GM12878 (cell line): ENCODE data around the gene DKC1. TPM values are rescaled to one million over a fixed set of nuclear protein-coding genes. Genes with fewer than 3 reads are reported as not detected.

Experiments
- ATAC-seq: fragments of 200-7000 bp; cut with Tn5 transposase; 3 replicates; pipeline ENCODE4 v1.9.1; 2020; ENCODE audit warnings: mild to moderate bottlenecking, moderate library complexity
- BruUV-seq: library from RNA; stranded (reverse); fragments of 400-500 nt; replicated peaks from 2 replicates; lab custom pipeline; 2021; lab: Mats Ljungman, UMichigan
- CTCF ChIA-PET: fragments of 300-600 bp; sonication (Branson Sonifier 250); formaldehyde crosslinking; extraction: SDS; loops from one replicate; lab custom pipeline; 2021; ENCODE audit warnings: inconsistent platforms; lab: Yijun Ruan, JAX
- POLR2A ChIA-PET: fragments of 350-600 bp; formaldehyde crosslinking; extraction: SDS; loops from one replicate; lab custom pipeline; 2021; ENCODE audit warnings: inconsistent platforms; lab: Charles Lee
- RAD21 ChIA-PET: fragments of 300-600 bp; sonication (Branson Sonifier 250); formaldehyde crosslinking; loops from one replicate; lab custom pipeline; 2023; ENCODE audit warnings: antibody characterized with exemption; ENCODE audit not compliant: unreplicated experiment; lab: Charles Lee
- SMC1A ChIA-PET: fragments of 300-600 bp; sonication (Branson Sonifier 250); formaldehyde crosslinking; loops from one replicate; lab custom pipeline; 2023; ENCODE audit not compliant: unreplicated experiment, uncharacterized antibody; lab: Charles Lee
- DNase-seq: peaks from one replicate; pipeline ENCODE4 v3.0.0-alpha.2; 2011; ENCODE audit warnings: low read depth, low spot score
- FAIRE-seq: peaks from 3 replicates; lab custom pipeline; 2011; peaks lifted over from hg19 to GRCh38; lab: Jason Lieb, UNC
- H2AFZ ChIP-seq: 2 replicates; pipeline ENCODE4 v1.6.0; 2011; ENCODE audit warnings: low read depth, low read length, control low read depth; ENCODE audit not compliant: control insufficient read depth
- H3K27ac ChIP-seq: 2 replicates; pipeline ENCODE4 v1.5.1; 2011; ENCODE audit warnings: control low read depth; ENCODE audit not compliant: control insufficient read depth, insufficient read depth
- H3K27me3 ChIP-seq, 2 experiments: replicated peaks in 1 of 2; 2 replicates each; pipeline versions ENCODE4 v1.6.0 to v1.6.1; 2011; ENCODE audit warnings: low read length in 1 of 2; ENCODE audit not compliant: control insufficient read depth in 2 of 2, insufficient read depth in 2 of 2
- H3K36me3 ChIP-seq, 2 experiments: 2 replicates each; pipeline ENCODE4 v1.5.1; 2011; ENCODE audit warnings: low read length in 1 of 2; ENCODE audit not compliant: control insufficient read depth in 2 of 2, insufficient read depth in 2 of 2
- H3K4me1 ChIP-seq: 2 replicates; pipeline ENCODE4 v1.6.1; 2011; ENCODE audit warnings: mild to moderate bottlenecking, low read length, moderate library complexity, mixed read lengths; ENCODE audit not compliant: control insufficient read depth, insufficient read depth
- H3K4me2 ChIP-seq: 2 replicates; pipeline ENCODE4 v1.6.0; 2011; ENCODE audit warnings: control low read depth; ENCODE audit not compliant: control insufficient read depth, insufficient read depth
- H3K4me3 ChIP-seq: fragments of 200-600 bp; sonication (generic); 2 replicates; pipeline ENCODE4 v1.5.1; 2016
- H3K79me2 ChIP-seq: 2 replicates; pipeline ENCODE4 v1.6.0; 2011; ENCODE audit warnings: low read length; ENCODE audit not compliant: control insufficient read depth, insufficient read depth
- H3K9ac ChIP-seq: 2 replicates; pipeline ENCODE4 v1.8.0; 2011; ENCODE audit warnings: low read length, control low read depth, mixed read lengths; ENCODE audit not compliant: control insufficient read depth, insufficient read depth
- H3K9me3 ChIP-seq: replicated peaks from 3 replicates; pipeline ENCODE4 v1.5.1; 2011; ENCODE audit warnings: mild to moderate bottlenecking, low read length; ENCODE audit not compliant: control insufficient read depth, insufficient read depth
- H4K20me1 ChIP-seq: 2 replicates; pipeline ENCODE4 v1.6.0; 2011; ENCODE audit not compliant: control insufficient read depth, insufficient read depth
- ATF3 ChIP-seq: IDR thresholded peaks from 2 replicates; pipeline ENCODE4 v1.6.1; 2011; ENCODE audit warnings: low read depth, mild to moderate bottlenecking, low read length, moderate library complexity, borderline replicate concordance; ENCODE audit errors: extremely low read depth
- BACH1 ChIP-seq: fragments of 450-650 bp; IDR thresholded peaks from 2 replicates; pipeline ENCODE4 v1.6.1; 2017; ENCODE audit warnings: mild to moderate bottlenecking, borderline replicate concordance
- BHLHE40 ChIP-seq, 2 experiments: fragments of 450-650 bp in 1 of 2; IDR thresholded peaks; 2 replicates each; pipeline ENCODE4 v1.6.1; 2011 to 2017; ENCODE audit warnings: low read depth in 2 of 2, borderline replicate concordance in 1 of 2, improper control_type of control experiment in 1 of 2, low read length in 1 of 2, mild to moderate bottlenecking in 1 of 2
- PML ChIP-seq: IDR thresholded peaks from 2 replicates; pipeline ENCODE4 v1.6.1; 2012; ENCODE audit warnings: low read length, inconsistent platforms
- ZNF384 ChIP-seq: IDR thresholded peaks from 2 replicates; pipeline ENCODE4 v1.6.1; 2012; ENCODE audit warnings: low read depth, mild to moderate bottlenecking, low read length, improper control_type of control experiment, borderline replicate concordance
- WGBS: methylation state at CpG from one replicate; pipeline ENCODE4 v1.1.6; 2016; ENCODE audit warnings: low lambda C conversion rate; ENCODE audit not compliant: insufficient replicate concordance, insufficient coverage; ENCODE audit errors: missing lambda C conversion rate; 5-methylcytosine and 5-hydroxymethylcytosine counted together
- in situ Hi-C: fragments of 300-500 bp; cut with MboI; formaldehyde crosslinking; loops from 9 replicates; pipeline ENCODE4 v1.14.3; 2018; ENCODE audit warnings: mixed read lengths
- intact Hi-C: fragments of 100-400 bp; cut with micrococcal nuclease; formaldehyde crosslinking; loops from one replicate; pipeline ENCODE4 v1.14.2; 2022; ENCODE audit not compliant: unreplicated experiment
- polyA plus RNA-seq, 11 experiments: library from polyadenylated mRNA; depleted of rRNA in 4 of 11; unstranded in 6 of 11; stranded (reverse) in 5 of 11; fragments of >200 nt; fragmentation: Nextera tagmentation in 4 of 11; fragmentation: Illumina TruSeq in 1 of 11; extraction: Ambion mirVana in 4 of 11; extraction: Trizol in 1 of 11; gene quantifications; 1 replicate in 1 of 11; 2 replicates in 10 of 11; pipeline versions ENCODE4 v1.2.1 to v1.2.3, GENCODE V29; 2011 to 2016; ENCODE audit warnings: inconsistent platforms in 2 of 11, missing spikeins in 2 of 11, low read depth in 1 of 11
- total RNA-seq, 4 experiments: library from RNA; depleted of rRNA in 3 of 4; stranded (reverse); fragments of >200 nt in 3 of 4; fragmentation: Illumina TruSeq in 1 of 4; extraction: Trizol in 1 of 4; gene quantifications; 2 replicates each; pipeline versions ENCODE4 v1.2.1 to v1.2.3, GENCODE V29; 2013 to 2021

The DKC1 gene
- total and polyA plus RNA-seq, 10 of the 15 experiments (the other 5 are each of a cell fraction or from before 2014, with no cell fraction given) = 70.1 to 159 (median 116) TPM

GRCh38 chrX:154731881-154732280 is 30.8 kb upstream of the DKC1 start:
- POLR2A ChIA-PET = no interaction called here
- TF ChIP-seq BACH1 = no peak
- TF ChIP-seq PML = no peak
- TF ChIP-seq ATF3 = no peak
- no peak for TF ChIP-seq ZNF384
- TF ChIP-seq BHLHE40 (IDR thresholded peaks at IDR 0.05; ENCODE audit: borderline replicate concordance in 1 of 2, low read depth in 2 of 2, low read length in 1 of 2) = no peak
- TF ChIP-seq, all 136 proteins: peak for 0
- no peaks in the 10 kb centered on the region for H3K36me3 ChIP-seq
- ChIA-PET SMC1A (interaction anchor here (1.0 kb wide), 1 partner anchor 17 kb away, joined by 6 read pairs; no protein-coding TSS in a partner anchor), RAD21 (no interaction called here), CTCF (interaction anchor here (4.8 kb wide), 1 partner anchor 17 kb away, joined by 19 read pairs; no protein-coding TSS in a partner anchor)
- no peak overlapping the region for H3K4me2 ChIP-seq
- ATAC-seq (no peak), DNase-seq (no peak), FAIRE-seq (no peak)
- in situ Hi-C loops = loop anchor here (25.0 kb wide), 1 partner anchor 145 kb away; the partner anchor contains the start of gene CTAG1A
- H3K4me1 ChIP-seq = peaks cover 8% of the 10 kb centered on the region
- H3K4me3 ChIP-seq = no peak overlapping the region
- BruUV-seq = no TSS peak
- intact Hi-C loops = no loop called here
- H3K79me2 ChIP-seq = no peaks in the 10 kb centered on the region
- no peaks in the 10 kb centered on the region for H4K20me1 ChIP-seq
- WGBS = 89% methylated on average over 7 of the region's 7 CpGs
- no peaks in the 10 kb centered on the region for H3K9me3 ChIP-seq
- H3K27me3 ChIP-seq = no peaks in the 10 kb centered on the region
- H2AFZ ChIP-seq = no peak overlapping the region
- no peak overlapping the region for H3K27ac ChIP-seq
- no peak overlapping the region for H3K9ac ChIP-seq
